Measurements from ENCODE around the gene SMARCA1.

Gene SMARCA1

GRCh38 chrX:129495900-129496299 lies 27.4 kb downstream of the SMARCA1 start:
- no peak for DNase-seq (ENCODE audit: low read depth)
- no peak overlapping the region for H3K4me3 ChIP-seq (ENCODE audit: low read depth, low read length)
- TF ChIP-seq, protein P1, sequence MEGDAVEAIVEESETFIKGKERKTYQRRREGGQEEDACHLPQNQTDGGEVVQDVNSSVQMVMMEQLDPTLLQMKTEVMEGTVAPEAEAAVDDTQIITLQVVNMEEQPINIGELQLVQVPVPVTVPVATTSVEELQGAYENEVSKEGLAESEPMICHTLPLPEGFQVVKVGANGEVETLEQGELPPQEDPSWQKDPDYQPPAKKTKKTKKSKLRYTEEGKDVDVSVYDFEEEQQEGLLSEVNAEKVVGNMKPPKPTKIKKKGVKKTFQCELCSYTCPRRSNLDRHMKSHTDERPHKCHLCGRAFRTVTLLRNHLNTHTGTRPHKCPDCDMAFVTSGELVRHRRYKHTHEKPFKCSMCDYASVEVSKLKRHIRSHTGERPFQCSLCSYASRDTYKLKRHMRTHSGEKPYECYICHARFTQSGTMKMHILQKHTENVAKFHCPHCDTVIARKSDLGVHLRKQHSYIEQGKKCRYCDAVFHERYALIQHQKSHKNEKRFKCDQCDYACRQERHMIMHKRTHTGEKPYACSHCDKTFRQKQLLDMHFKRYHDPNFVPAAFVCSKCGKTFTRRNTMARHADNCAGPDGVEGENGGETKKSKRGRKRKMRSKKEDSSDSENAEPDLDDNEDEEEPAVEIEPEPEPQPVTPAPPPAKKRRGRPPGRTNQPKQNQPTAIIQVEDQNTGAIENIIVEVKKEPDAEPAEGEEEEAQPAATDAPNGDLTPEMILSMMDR (IDR thresholded peaks at IDR 0.05; ENCODE audit: low read depth, low read length, missing control alignments) = no peak

- TF ChIP-seq, protein P1 (IDR thresholded peaks at IDR 0.05; ENCODE audit: low read depth, low read length, missing control alignments) = no peak
- H3K4me3 ChIP-seq (ENCODE audit: low read depth, low read length) = no peak overlapping the region
- no peak for DNase-seq (ENCODE audit: low read depth)
These were observed 28.4 kb downstream of the SMARCA1 start for GRCh38 chrX:129494887-129495286.

DNA sequence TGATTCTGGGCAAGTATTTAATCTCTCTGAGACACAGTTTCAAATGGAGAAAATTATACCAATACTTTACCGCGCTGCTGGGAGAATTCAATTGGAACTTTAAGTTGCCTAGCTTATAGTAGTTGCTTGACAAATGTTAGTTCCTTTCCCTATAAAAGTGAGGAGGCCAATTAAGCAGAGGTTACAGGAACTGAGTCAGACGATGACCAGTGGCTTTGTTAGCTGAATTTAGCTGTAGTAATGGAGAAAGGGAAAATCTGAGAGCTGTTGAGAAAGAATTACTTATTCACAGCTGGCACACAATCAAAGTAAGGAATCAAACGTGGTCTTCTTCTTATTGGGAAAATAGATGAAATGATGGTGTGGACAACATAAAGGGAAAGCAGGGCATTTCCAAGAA lies 29.6 kb downstream of the SMARCA1 start:
- TF ChIP-seq, protein P1 (IDR thresholded peaks at IDR 0.05; ENCODE audit: low read depth, low read length, missing control alignments) = no peak
- DNase-seq (ENCODE audit: low read depth) = no peak
- H3K4me3 ChIP-seq (ENCODE audit: low read depth, low read length) = no peak overlapping the region

DNA sequence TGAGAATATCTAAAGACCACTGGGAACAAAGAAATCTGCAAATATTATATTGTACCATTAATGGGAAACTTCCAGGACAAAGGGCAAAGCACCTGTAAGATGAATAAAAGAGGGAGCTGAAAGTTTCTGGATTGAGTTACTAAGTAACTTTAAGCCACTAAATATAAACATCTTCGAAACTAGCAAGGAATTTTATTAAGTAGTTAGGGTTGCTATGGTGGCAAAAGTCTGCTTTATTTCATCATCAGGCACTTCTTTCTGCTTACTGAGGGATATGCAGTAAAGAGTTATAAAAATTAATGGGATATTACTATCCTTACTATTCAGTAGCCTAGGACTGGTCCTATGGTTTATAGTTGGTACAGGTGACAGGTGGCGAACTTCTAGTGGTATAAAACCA lies 33.0 kb downstream of the SMARCA1 start:
- DNase-seq (ENCODE audit: low read depth) = no peak
- H3K4me3 ChIP-seq (ENCODE audit: low read depth, low read length) = no peak overlapping the region
- TF ChIP-seq, protein P1 (IDR thresholded peaks at IDR 0.05; ENCODE audit: low read depth, low read length, missing control alignments) = no peak

GRCh38 chrX:129488359-129488758 lies 34.9 kb downstream of the SMARCA1 start:
- TF ChIP-seq, protein P1 (IDR thresholded peaks at IDR 0.05; ENCODE audit: low read depth, low read length, missing control alignments) = no peak
- H3K4me3 ChIP-seq (ENCODE audit: low read depth, low read length) = no peak overlapping the region
- no peak for DNase-seq (ENCODE audit: low read depth)

- TF ChIP-seq, protein P1 (IDR thresholded peaks at IDR 0.05; ENCODE audit: low read depth, low read length, missing control alignments) = no peak
- DNase-seq (ENCODE audit: low read depth) = no peak
- H3K4me3 ChIP-seq (ENCODE audit: low read depth, low read length) = no peak overlapping the region
These were observed 42.4 kb downstream of the SMARCA1 start for GRCh38 chrX:129480889-129481288.

GRCh38 chrX:129478516-129478915 lies 44.8 kb downstream of the SMARCA1 start:
- H3K4me3 ChIP-seq (ENCODE audit: low read depth, low read length) = no peak overlapping the region
- no peak for DNase-seq (ENCODE audit: low read depth)
- TF ChIP-seq, protein P1 (IDR thresholded peaks at IDR 0.05; ENCODE audit: low read depth, low read length, missing control alignments) = no peak
